Nucleus accumbens (tissue), 56 donors: ENCODE results near the gene HSPG2.
"Not testable (repeated sequence)": the region's sequence is repeated elsewhere in the genome, so short reads cannot be mapped to it uniquely, and the experiment has no call there.

Experiments used
- DNase-seq, 56 donors: peaks; one replicate each; lab custom pipeline; 2025; lab: John Stamatoyannopoulos, UW

HSPG2 gene

DNA sequence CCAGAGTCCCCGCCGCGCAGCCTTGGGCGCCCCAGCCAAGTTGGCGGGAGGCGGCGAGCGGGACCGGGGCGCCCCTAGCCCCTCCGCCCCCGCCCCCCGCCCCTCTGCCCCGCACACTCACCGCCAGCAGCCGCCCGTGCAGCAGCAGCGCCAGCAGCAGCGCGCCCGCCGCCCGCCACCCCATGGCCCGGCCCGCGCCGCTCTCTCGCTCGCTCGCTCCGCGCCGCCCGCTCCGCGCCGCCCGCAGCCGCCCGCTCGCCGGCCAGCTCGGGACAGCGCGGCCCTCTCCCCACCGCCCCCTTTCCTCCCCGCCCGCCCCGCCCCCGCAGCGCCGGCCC is at the start of gene HSPG2:
Gene HSPG2, minus strand, starts transcription at position 277 of the 338 bp plus-strand sequence. Its CDS starts 93 bp downstream, at position 184.
- no peak for DNase-seq

DNA sequence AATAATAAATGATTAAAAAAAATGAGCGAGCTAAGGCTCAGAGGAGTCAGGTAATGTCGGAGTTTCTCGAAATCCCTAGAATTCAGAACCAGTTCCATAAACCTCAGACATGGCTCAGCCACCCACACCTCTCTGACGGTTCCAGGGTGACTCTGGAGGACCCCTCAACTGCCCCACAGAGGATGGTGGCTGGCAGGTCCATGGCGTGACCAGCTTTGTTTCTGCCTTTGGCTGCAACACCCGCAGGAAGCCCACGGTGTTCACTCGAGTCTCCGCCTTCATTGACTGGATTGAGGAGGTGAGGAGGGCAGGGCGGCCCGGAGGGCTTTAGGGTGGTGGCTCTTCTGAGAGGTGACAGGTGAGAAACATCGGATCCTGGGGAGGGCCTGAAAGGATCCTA is 49.3 kb upstream of the HSPG2 start:
- not testable (repeated sequence) for DNase-seq

DNA sequence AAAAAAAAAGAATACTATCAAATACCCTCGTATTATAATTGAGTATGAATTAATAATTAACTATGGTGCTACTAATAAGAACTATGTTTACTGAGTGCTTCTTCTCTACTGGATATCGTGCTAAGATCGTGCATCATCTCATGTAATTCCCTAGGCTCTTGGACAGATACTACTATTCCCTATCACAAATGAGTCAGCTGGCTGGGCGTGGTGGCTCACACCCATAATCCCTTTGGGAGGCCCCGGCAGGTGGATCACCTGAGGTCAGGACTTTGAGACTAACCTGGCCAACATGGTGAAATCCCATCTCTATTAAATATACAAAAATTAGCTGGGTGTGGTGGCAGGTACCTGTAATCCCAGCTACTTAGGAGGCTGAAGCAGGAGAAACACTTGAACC is 48.8 kb upstream of the HSPG2 start:
- not testable (repeated sequence) for DNase-seq

DNA sequence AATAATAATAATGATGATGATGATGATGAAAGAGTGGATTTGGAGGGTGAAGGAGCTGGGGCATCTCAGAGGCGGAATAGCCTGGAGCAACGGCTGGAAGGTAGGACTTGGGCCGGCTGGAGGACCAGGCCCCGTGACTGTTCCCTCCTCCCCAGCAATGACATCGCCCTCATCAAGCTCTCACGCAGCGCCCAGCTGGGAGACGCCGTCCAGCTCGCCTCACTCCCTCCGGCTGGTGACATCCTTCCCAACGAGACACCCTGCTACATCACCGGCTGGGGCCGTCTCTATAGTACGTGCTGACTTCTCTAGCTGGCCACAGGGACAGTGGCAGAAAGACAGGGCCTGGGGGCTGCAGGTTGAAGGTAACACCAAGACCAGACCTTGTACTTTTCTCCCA is 46.4 kb upstream of the HSPG2 start:
- DNase-seq, result not testable (repeated sequence)

DNA sequence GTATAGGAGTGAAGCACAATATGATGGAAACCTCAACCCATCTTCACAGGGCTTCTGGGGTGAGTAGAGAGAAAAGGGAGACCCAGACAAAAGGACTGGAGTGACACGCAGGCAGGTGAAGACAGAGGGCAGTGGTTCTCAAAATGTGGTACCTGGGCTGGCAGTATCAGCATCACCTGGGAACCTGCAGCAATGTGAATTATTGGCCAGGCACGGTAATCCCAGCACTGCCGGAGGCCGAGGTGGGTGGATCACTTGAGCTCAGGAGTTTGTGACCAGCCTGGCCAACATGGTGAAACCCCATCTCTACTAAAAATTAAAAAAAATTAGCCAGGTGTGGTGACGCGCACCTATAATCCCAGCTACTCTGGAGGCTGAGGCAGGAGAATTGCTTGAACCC is 45.0 kb upstream of the HSPG2 start:
- not testable (repeated sequence) for DNase-seq

DNA sequence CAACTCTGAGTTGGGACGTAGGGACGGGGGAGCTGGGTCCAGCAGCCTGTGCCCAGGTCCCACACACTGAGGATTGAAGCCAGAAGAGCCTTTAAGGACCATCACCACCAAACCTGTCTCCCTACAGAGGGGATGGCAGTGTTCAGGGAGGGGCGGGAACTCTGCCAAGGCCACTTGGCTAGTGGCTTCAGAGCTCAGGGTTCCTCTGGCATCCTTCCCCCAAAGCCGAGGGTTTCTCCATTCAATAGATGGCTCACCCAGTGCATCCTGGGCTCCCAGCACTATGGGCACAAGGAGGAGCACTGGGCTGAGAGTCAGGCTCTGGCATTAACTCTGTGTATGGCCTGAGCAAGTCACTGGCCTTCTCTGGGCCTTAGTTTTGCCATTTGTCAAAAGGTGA is 44.1 kb upstream of the HSPG2 start:
- not testable (repeated sequence) for DNase-seq

DNA sequence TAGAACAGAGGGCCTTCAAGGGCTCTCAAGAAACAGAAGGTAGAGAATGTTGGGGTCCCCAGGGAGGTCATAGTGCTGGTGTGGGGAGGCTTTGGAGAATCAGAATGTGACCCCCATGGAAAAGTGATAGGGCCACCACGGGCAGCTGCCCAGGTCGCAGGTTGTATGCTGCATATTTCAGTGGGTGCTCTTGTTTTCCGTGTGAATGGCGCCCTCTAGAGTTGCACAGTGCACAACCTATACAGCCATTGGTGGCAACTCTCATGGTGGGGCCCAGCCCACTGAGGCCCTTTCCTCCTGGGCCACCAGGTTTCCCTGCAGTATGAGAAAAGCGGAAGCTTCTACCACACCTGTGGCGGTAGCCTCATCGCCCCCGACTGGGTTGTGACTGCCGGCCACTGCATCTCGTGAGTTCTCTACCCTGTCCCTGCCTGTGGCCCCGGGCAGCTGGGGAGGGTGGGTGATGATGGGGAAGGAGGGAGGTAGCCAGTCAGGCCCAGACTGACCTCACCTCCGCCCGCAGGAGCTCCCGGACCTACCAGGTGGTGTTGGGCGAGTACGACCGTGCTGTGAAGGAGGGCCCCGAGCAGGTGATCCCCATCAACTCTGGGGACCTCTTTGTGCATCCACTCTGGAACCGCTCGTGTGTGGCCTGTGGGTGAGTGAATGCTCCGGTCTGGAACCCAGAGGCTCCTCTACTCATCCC is 43.6 kb upstream of the HSPG2 start:
- DNase-seq, result peak in 1 of 56 donors; percentile 9

DNA sequence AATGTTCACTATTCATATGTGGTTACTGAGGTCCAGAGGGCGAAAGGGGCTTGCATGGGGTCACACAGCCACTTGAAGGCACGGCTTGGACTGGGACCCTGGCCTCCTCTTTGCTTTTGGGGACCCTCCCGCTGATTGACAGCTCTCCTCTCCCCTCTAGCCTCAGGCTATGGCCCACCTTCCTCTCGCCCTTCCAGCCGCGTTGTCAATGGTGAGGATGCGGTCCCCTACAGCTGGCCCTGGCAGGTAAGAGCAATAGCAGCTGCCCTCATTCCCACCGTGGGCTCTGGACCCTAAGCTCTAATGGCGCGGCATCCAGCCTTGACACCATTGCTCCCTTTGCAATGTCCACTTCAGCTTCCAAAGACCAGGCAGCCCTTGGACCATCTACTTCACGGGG is 41.1 kb upstream of the HSPG2 start:
- DNase-seq, result not testable (repeated sequence)

DNA sequence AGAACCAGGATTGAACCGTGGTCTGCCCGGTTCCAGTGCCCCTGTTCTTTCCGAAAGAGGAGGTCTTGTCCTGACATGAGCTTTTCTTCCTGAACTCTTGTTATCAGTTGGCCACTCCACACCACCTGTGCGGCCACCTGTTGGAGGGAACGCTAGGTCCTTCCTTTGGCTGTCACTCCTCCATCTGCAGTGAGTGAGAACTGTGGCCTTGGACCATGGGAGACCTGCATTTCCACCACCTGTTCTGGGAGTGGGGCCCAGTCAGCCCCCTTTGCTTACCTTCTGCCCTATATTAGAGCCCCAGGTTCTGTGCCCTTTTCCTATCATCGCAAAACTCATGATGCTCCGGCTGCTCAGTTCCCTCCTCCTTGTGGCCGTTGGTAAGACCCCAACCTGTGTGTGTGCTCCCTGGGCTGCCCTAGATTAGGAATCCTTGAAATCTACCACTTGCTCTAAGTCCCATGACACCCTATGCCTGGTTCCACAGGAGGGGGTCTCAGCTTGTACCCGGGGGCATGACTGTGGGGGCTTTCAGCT is 39.7 kb upstream of the HSPG2 start, which contains the start of gene CELA3B:
Gene CELA3B, plus strand, starts transcription at position 320 of the 537 bp plus-strand sequence. Its CDS starts 18 bp downstream, at position 338.
- not testable (repeated sequence) for DNase-seq

DNA sequence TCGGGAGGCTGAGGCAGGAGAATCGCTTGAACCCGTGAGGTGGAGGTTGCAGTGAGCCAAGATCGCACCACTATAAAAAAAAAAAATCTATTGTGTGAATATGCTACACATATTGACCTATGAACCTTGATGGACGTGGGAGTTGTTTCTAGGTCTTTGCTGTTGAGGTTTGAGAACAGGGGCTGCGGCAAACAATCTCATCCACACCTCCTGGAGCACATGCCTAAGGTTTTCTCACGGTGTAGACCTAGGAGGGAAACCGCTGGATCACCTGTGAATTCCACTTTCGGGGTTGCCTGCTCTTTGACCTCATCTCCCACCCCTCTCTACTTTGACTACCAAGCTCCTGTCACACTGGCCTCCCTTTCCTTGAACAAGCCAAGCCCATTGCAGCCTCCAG is 38.2 kb upstream of the HSPG2 start:
- DNase-seq, result not testable (repeated sequence)

DNA sequence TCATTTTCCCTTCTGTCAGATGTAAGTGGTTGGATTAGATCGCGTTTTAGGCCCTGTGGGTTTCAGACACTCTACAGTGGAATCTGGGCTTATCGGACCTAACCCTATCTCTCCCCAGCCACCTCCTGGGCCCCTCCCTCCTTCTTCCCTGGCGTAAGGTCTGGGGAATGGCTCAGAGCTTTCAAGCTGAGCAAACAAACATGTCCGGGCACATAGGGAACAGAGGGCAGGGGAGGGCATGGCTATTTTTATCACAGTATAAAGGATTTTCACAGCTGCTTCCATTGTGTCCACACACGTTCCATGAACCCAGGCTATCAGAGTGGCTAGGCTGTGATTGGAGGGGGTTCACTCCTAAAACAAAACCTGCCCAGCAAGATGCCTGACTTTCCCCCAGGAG is 37.6 kb upstream of the HSPG2 start:
- not testable (repeated sequence) for DNase-seq

DNA sequence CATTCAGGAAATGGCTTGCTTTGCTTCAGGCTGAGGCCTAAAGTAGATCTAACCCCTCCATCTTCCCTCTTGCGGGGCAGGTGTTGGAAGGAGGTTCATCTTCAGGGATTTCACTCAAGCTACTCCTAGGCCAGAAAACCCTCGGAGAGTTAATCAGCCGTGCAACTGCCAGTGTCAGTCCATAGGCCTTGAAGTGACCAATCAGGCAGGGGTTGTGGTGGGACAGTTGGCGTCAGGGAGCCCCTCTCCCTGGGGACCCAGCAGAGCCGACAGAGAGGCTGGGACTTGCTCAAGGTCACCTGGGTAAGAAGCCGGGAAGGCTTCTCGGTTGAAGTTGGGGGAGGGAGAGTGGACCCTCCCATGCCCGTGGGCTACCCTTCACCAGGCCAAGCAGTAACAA is 36.8 kb upstream of the HSPG2 start:
- DNase-seq, result not testable (repeated sequence)

DNA sequence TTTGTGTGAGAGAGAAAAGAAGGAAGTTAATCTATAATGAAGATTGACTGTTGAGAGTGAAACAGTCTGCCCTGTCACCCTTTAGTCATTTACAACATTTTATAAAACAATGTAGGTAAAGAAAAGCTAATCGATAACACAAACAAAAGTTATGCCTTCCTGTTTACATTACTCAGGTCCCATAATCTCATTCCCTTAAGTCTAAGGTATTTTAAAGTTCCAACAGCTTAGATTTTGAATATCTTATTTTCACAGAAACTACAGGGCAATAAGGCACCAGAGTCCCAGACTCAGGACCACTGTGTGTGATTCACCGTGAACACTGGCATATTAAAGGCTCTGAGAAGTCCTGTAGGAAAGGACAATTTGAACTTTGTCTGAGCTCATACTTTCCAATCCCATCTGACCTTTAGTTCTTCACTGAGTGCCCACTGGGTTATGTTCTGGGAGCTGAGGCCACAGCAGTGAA is 35.9 kb upstream of the HSPG2 start:
- not testable (repeated sequence) for DNase-seq

DNA sequence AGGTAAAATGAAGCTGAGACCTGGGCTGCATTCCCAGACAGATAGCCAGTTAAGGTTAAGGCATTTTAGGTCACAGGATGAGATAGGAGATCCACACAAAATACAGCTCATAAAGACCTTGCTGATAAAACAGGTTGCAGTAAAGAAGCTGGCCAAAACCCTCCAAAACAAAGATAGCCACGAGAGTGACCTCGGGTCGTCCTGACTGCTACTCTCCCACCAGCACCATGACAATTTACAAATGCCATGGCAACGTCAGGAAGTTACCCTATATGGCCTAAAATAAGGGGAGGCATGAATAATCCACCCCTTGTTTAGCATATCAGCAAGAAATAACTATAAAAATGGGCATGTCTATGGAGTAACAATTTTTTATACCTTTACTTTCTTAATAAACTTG is 33.4 kb upstream of the HSPG2 start:
- not testable (repeated sequence) for DNase-seq

DNA sequence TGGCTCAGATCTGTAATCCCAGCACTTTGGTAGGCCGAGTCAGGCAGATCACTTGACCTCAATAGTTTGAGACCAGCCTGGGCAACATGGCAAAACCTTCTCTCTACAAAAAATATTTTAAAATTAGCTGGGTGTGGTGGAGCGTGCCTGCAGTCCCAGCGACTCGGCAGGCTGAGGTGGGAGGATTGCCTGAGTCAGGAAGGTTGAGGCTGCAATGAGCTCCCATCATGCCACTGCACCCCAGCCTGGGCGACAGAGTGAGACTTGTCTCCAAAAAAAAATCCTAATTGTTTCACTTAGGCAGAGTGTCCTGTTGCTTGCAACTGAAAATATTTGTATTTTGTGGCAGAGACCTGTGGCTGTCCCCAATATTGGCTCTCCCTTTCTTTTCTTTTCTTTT is 32.0 kb upstream of the HSPG2 start:
- DNase-seq, result peak in 20 of 56 donors; percentile 2 to 58 (median 14)

DNA sequence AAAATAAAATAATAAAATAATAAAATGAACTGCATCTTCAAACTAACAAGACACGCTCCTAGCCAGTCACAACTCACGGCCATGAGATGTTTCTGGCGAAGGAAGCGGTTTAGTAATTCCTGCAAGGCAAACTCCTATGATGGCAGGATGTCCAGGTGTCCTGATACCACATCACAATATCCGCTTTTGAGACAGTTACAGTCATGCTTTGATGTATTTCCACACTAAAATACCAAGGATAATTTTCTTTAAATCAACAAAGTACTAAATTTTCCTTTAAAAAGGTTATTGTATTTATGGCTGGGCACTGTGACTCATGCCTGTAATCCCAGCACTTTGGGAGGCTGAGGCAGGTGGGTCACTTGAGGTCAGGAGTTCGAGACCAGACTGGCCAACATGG is 30.1 kb upstream of the HSPG2 start:
- not testable (repeated sequence) for DNase-seq

DNA sequence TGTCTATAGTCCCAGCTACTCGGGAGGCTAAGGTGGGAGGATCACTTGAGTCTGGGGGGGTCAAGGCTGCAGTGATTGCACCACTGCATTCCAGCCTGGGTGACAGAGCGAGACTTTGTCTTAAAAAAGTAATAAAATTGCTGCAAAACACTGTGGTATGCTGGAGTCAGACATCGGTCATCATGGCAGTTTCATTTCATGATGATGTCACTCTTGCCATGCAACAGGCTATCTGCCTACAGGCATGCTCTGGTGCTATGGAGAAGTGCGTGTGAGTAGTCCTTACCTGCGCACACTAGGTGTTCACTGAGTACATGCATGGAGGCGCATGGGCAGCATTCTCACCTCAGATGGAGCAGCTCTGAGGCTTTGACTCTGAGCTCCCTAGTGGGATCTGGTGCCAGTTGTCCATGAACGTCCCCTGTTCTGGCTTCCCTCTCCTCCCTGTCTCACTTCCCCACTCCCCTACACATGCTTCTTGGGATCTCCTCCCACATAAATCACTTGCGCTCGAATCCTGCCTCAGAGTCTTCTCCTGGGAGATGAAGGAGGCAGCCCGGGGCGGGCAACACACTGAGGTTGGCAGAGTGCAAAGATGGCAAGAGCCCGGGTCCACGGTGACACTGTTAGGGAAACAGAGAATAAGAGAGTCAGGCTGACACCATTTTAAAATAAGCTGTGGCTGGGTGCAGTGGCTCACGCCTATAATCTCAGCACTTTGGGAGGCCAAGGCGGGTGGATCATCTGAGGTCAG is 29.3 kb upstream of the HSPG2 start:
- DNase-seq, result no peak

DNA sequence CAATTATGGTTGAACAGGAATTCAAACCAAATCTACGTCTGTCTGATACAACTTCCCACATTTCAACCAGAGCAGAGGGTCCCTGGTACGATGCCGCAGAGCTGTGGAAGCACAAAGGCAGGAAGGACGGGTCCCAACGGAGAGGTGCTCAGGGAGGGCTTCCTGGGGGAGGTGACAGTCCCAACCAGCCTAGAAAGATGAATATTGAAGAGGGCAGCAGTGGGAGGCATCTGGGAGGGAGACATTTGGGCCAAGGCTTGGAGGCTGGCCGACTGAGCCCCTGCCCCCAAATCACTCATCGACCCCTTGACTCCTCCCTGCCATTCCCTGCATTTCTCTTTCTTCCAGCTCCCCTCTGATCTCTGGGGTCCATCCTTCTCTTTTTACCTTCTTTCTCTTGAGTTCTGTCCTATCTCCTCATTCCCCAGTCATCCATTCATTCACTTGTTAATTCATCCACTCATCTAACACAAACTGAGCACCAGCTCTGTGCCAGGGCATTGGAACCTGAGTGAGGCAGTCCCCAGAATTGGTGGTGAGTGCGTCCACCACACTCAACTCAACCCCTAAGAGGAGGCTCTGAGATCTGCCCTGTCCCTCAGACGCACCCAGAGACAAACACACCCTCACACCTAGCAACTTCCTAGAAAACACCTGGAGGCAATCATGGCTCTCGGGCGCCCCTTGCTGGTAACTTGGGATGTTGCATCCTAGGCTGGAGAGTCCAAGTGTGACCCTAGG is 26.5 kb upstream of the HSPG2 start:
- DNase-seq, result peak in 50 of 56 donors; percentile 4 to 88 (median 44)

DNA sequence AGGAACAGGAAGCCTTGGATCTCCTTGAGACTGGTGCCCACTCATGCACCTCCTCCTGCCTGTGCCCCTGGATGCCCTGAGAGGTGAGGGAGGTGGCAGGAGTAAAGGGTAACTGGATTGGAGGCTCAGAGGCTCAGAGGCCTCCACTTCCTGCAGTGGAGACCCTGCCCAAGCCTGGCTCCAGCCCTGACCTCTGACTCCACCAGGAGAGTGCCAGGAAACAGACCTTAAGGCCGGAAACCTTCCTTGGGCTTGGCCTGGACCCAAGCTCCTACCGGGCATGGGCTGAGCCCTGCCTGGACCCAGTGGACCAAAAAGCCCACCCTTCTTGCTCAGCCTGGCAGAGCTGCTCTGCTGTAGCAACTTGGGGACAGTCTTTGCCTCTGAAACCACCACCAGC is 24.7 kb upstream of the HSPG2 start:
- DNase-seq, result no peak

DNA sequence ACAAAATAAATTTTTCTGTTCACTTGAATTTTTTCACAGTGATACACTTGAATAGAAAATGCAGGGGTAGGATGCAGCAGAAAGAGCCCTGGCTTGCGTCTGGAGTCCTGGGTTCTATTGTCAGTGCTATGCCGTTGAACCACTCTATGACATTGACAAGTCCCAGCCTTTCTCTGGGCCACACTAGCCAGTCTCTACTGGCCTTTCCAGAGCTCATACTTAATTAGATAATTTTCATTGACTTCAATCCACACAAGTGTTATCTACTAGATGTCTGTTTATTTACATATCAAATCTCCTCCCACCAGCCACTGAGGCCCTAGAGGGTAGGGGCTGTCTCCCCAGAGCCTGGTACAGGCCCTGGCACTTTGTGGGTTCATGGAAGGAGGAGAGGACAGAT is 24.2 kb upstream of the HSPG2 start:
- DNase-seq, result no peak
